Bronchial epithelial cell (primary cell): ENCODE results near the gene SCFD2. TPM values are rescaled to one million over a fixed set of nuclear protein-coding genes. Genes with fewer than 3 reads are reported as not detected.

Source experiments
- DNase-seq: peaks from one replicate; pipeline ENCODE4 v3.0.0-alpha.2; 2010; ENCODE audit warnings: low read depth
- FAIRE-seq: peaks from 2 replicates; lab custom pipeline; 2011; peaks lifted over from hg19 to GRCh38; lab: Jason Lieb, UNC
- H3K27me3 ChIP-seq: 2 replicates; pipeline ENCODE4 v1.5.1; 2011; ENCODE audit warnings: low read length; ENCODE audit not compliant: control insufficient read depth, insufficient read depth
- H3K36me3 ChIP-seq: 2 replicates; pipeline ENCODE4 v1.5.1; 2011; ENCODE audit warnings: low read length; ENCODE audit not compliant: control insufficient read depth, insufficient read depth
- H3K4me3 ChIP-seq: 2 replicates; pipeline ENCODE4 v1.5.1; 2011; ENCODE audit warnings: mild to moderate bottlenecking, low read depth, low read length, control low read depth
- CTCF ChIP-seq: IDR thresholded peaks from 2 replicates; pipeline ENCODE4 v1.5.1; 2011; ENCODE audit warnings: mild to moderate bottlenecking, moderate library complexity, low read length, control low read depth, inconsistent platforms; ENCODE audit not compliant: insufficient read depth, severe bottlenecking
- total RNA-seq: library from RNA; depleted of rRNA; stranded (reverse); fragments of >200 nt; gene quantifications from 2 replicates; pipeline ENCODE4 v1.2.1, GENCODE V29; 2014

SCFD2 gene
- total RNA-seq, 1 donor from 2014 or later, result 21.9 TPM

- Histone ChIP-seq H3K4me3 (no peak overlapping the region), H3K27me3 (no peaks in the 10 kb centered on the region), H3K36me3 (no peaks in the 10 kb centered on the region)
- no peak for FAIRE-seq
- DNase-seq, result no peak
- no peak for TF ChIP-seq CTCF
Measured at GRCh38 chr4:53156896-53157295, 209.0 kb downstream of the SCFD2 start.

- TF ChIP-seq CTCF, result no peak
- Histone ChIP-seq H3K36me3 (no peaks in the 10 kb centered on the region), H3K4me3 (no peak overlapping the region), H3K27me3 (no peaks in the 10 kb centered on the region)
- no peak for DNase-seq
- no peak for FAIRE-seq
Measured at GRCh38 chr4:53152467-53152866, 213.4 kb downstream of the SCFD2 start.

GRCh38 chr4:53151489-53151788 is 214.4 kb downstream of the SCFD2 start:
- DNase-seq (no peak), FAIRE-seq (peak; percentile 81)
- Histone ChIP-seq H3K4me3 (no peak overlapping the region), H3K36me3 (no peaks in the 10 kb centered on the region), H3K27me3 (no peaks in the 10 kb centered on the region)
- TF ChIP-seq CTCF, result no peak

- no peak for TF ChIP-seq CTCF
- no peak for FAIRE-seq
- no peak for DNase-seq
- Histone ChIP-seq H3K27me3 (no peaks in the 10 kb centered on the region), H3K36me3 (no peaks in the 10 kb centered on the region), H3K4me3 (no peak overlapping the region)
Measured at GRCh38 chr4:53150631-53151488, 215.0 kb downstream of the SCFD2 start.

DNA sequence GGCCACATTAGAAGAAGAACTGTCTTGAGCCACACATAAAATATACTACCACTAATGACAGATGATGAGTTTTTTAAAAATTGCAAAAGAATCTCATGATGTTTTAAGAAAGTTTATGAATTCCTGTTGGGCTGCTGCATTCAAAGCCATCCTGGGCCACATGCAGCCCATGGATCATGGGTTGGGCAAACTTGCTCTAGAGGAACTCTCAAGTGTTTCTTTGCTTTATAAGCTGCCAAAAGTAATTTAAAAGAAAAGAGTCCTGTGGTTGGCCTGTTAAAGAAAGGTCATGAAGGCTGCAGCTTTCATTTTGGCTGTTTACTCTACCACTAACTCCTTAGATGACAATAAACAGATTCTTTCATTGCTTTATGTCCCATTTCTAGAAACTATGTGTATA is 218.2 kb downstream of the SCFD2 start:
- no peak overlapping the region for H3K4me3 ChIP-seq
- no peak for TF ChIP-seq CTCF
- FAIRE-seq (no peak), DNase-seq (no peak)
- H3K27me3 ChIP-seq, result no peaks in the 10 kb centered on the region
- peaks cover 2% of the 10 kb centered on the region for H3K36me3 ChIP-seq

DNA sequence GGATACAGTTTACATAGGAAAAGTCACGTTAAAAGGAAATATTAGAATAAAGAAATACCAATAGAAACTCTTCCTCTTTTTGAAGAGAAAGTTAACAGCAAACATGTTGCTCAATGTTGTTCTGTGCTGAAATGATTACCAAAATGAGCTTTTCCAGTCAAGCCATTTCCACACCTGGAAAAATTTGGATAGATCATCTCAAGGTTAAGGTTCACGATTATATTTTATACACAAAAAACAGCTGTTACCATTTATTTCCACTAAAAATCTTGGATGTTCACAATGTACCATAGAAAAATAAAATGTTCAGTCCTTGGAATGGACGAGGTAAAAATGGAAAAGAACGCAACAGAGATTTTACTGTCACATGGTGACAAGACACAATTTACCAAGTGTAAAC is 218.7 kb downstream of the SCFD2 start:
- no peak overlapping the region for H3K4me3 ChIP-seq
- H3K27me3 ChIP-seq, result no peaks in the 10 kb centered on the region
- no peak for FAIRE-seq
- DNase-seq, result no peak
- no peak for TF ChIP-seq CTCF
- peaks cover 2% of the 10 kb centered on the region for H3K36me3 ChIP-seq
